Left cardiac atrium (tissue), 4 donors: ENCODE measurements around the gene TAF15. TPM values are rescaled to one million over a fixed set of nuclear protein-coding genes. Genes with fewer than 3 reads are reported as not detected.

ENCODE experiments used
- ATAC-seq, 2 donors: fragments of 200-7000 bp; cut with Tn5 transposase; one replicate each; pipeline ENCODE4 v1.9.1; 2020; ENCODE audit warnings: mild to moderate bottlenecking in 2 of 2, moderate library complexity in 2 of 2
- DNase-seq: peaks from one replicate; pipeline ENCODE4 v3.0.0-alpha.2; 2020
- intact Hi-C, 2 donors: fragments of 100-400 bp; cut with DNase I; formaldehyde crosslinking; loops; one replicate each; pipeline versions ENCODE4 v1.14.1 to v1.15.1; 2022 to 2023
- total RNA-seq, 2 donors: library from RNA; stranded (reverse); fragmentation: NEBNext Ultra II Directional; extraction: Animal tissue kit (Norgen Biotek cat#: 25700); gene quantifications; one replicate each; pipeline ENCODE4 v1.2.1, GENCODE V29; 2021
- donor health status: DM: no; HTN: yes; CAD: no.
- donor health status: DM: no; HTN: yes; CAD: no; lungs with severe emphysema.
- donor health status: DM: yes; HTN: yes; CAD: no.
- donor health status: Dilated cardiomyopathy.

The TAF15 gene
- total RNA-seq, 2 donors from 2014 or later: 97.3 to 119 TPM

GRCh38 chr17:35780950-35781349 is 28.3 kb upstream of the TAF15 start:
- intact Hi-C loops: no loop called here
- ATAC-seq (no peak), DNase-seq (no peak)

GRCh38 chr17:35784895-35785294 is 24.4 kb upstream of the TAF15 start:
- intact Hi-C loops: no loop called here
- no peak for ATAC-seq
- no peak for DNase-seq

GRCh38 chr17:35786941-35787432 is 22.3 kb upstream of the TAF15 start:
- ATAC-seq (no peak), DNase-seq (no peak)
- intact Hi-C loops: no loop called here

- peak; percentile 84 to 87 for ATAC-seq
- intact Hi-C loops: no loop called here
- no peak for DNase-seq
These were observed 20.6 kb upstream of the TAF15 start for GRCh38 chr17:35788477-35789368.

- DNase-seq (no peak), ATAC-seq (no peak)
- intact Hi-C loops: no loop called here
These were observed 18.4 kb upstream of the TAF15 start for GRCh38 chr17:35790841-35791240.

GRCh38 chr17:35791681-35792350 is 17.5 kb upstream of the TAF15 start:
- ATAC-seq (no peak), DNase-seq (no peak)
- intact Hi-C loops: no loop called here

GRCh38 chr17:35793257-35793656 is 16.0 kb upstream of the TAF15 start:
- peak in 1 of 2 donors; percentile 22 for ATAC-seq
- intact Hi-C loops: no loop called here
- no peak for DNase-seq

GRCh38 chr17:35795007-35795870 is 14.0 kb upstream of the TAF15 start, which contains the start of gene MMP28:
TSS of gene MMP28 (minus strand) at chr17:35795641. CDS start at chr17:35795377, 264 bp downstream.
- intact Hi-C loops: no loop called here
- peak; percentile 65 to 80 for ATAC-seq
- peak; percentile 73 for DNase-seq

- DNase-seq (no peak), ATAC-seq (no peak)
- intact Hi-C loops: no loop called here
These were observed 13.4 kb upstream of the TAF15 start for GRCh38 chr17:35795871-35796265.

- intact Hi-C loops: no loop called here
- ATAC-seq (no peak), DNase-seq (no peak)
These were observed 12.3 kb upstream of the TAF15 start for GRCh38 chr17:35796942-35797341.

GRCh38 chr17:35797370-35797769 is 11.9 kb upstream of the TAF15 start:
- ATAC-seq: no peak
- no peak for DNase-seq
- intact Hi-C loops: no loop called here

GRCh38 chr17:35797918-35798317 is 11.4 kb upstream of the TAF15 start:
- intact Hi-C loops: no loop called here
- ATAC-seq (no peak), DNase-seq (no peak)

GRCh38 chr17:35799942-35800341 is 9.3 kb upstream of the TAF15 start:
- ATAC-seq (peak; percentile 79), DNase-seq (peak; percentile 80)
- intact Hi-C loops: no loop called here

- peak; percentile 89 for DNase-seq
- ATAC-seq: peak; percentile 40 to 51
- intact Hi-C loops: no loop called here
These were observed 7.6 kb upstream of the TAF15 start for GRCh38 chr17:35801583-35802224.

GRCh38 chr17:35804658-35805192 is 4.6 kb upstream of the TAF15 start:
- intact Hi-C loops: loop anchor here in 1 of 2 donors (1.0 kb wide), 1 partner anchor 40 kb away; no protein-coding TSS in a partner anchor
- DNase-seq (no peak), ATAC-seq (peak; percentile 40 to 48)

- intact Hi-C loops: loop anchor here in 1 of 2 donors (2.0 kb wide), 1 partner anchor 43 kb away; no protein-coding TSS in a partner anchor
- no peak for ATAC-seq
These were observed 1.7 kb upstream of the TAF15 start for GRCh38 chr17:35807371-35808144.

GRCh38 chr17:35808240-35808961 is 883 bp upstream of the TAF15 start:
- no peak for ATAC-seq
- DNase-seq: no peak
- intact Hi-C loops: loop anchor here in 1 of 2 donors (2.0 kb wide), 1 partner anchor 44 kb away; no protein-coding TSS in a partner anchor

More at GRCh38 chr17:35807371-35808144, 1.7 kb upstream of the TAF15 start:
- DNase-seq: no peak
